GM18520 (cell line): Measurements from ENCODE around the gene PACS2.
"Not testable (repeated sequence)": the region's sequence is repeated elsewhere in the genome, so short reads cannot be mapped to it uniquely, and the experiment has no call there.

Experiments used
- ATAC-seq: cut with Tn5 transposase; IDR thresholded peaks from one replicate; pipeline ENCODE4 v1.9.1; 2021; ENCODE audit not compliant: unreplicated experiment

PACS2 gene

DNA sequence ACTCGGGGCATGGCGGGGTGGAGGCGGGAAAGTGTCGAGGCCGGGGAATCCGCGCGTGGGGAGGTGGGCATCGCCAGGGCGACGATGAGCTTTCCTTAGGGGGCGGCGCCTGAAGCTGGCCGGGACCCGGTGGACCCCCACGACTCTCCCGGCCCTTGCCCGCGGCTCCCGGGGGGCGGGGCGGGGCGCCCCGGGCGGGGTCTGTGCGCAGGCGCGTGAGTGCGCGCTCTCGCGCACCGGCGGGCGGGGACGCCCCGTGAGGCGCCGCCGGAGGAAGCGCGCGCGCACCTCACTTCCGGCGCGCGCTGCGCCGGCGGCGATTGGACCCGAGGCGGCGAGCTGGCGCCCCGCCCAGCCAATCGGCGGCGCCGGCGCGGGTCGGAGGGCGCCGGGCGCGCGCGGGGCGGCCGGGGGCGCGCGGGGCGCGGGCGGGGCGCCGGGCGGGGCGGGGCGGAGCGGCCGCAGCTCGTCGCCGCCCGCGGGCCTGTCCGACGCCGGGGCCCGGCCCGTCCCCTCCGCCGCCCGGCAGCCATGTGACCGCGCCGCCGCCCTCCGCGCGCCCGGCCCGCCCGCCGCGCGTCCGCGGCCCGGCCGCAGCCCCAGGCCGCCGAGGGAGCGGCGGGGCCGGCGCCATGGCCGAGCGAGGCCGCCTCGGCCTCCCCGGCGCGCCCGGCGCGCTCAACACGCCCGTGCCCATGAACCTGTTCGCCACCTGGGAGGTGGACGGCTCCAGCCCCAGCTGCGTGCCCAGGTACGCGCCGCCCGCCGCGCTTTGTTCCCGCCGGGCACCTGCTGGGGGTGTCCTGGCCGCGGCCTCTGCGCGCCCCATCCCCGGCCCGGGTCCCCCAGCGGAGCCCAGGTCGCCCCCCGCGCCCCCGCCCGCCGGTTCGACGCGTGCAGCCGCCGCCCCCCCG, at the start of gene PACS2:
Gene PACS2, plus strand, starts transcription at position 462 of the 914 bp plus-strand sequence. Its CDS starts 171 bp downstream, at position 633.
- peak; percentile 61 for ATAC-seq

DNA sequence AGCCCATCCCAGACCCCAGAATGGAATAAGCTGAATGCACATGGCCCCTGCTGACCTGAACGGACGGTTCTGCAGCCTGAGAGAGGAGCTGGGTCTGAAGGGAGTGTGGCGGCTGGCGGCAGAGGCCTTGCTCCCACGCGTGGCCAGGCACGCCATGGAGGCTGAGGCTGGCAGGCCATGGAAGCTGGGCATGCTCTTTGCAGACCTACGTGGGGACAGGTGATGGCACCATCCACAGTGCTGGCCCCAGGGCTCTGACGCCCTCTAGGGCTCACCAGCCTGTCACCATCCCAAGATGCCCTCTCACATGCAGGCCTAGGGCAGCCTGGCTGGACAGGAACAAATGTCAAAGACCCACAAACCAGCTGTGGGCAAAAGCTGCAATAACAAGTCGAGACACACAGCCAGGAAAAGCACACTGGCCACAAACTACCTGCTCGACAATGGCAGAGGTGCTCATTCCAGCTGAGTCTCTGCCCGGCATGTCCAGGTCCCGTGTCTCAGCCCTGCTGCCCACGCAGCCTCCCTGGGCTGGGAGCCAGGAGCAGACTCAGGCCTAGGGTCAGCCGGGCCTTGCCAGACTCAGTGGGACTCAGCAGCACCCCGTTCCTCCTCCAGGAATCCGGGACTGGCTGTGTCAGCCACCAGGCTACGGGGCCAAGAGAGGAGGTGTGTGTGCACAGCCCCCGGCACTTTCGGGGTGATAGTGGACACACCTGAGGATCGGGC, 46.6 kb upstream of the PACS2 start:
- ATAC-seq = no peak

DNA sequence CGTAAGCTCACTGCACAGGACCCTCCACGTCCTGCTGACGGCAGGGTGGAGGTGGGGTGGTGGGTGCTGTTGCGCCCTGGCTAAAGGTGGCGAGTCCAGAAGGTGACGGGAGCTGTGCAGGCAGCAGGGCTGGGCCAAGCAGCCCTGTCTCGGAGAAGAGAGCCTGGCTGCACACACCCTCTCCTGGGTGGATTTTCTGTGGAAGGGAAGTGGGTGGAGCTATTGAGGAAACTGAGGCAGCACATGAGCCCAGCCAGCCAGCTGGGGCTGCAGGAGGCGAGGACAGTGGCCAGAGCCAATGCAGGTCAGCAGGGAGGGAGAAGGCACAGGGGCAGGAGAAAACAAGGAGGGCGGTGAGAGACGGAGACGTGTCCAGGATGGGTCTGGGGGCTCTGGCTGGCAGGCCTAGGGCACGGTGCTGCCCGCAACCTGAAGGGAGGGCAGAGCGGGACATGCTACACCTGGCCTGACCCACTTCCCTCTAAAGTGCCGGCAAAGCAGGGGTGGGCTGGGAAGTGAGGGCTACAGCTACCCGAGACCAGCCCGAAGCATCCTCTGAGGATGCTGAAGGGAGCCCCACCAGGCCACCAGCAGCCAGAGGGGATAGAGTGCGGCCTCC, 45.7 kb upstream of the PACS2 start:
- no peak for ATAC-seq

DNA sequence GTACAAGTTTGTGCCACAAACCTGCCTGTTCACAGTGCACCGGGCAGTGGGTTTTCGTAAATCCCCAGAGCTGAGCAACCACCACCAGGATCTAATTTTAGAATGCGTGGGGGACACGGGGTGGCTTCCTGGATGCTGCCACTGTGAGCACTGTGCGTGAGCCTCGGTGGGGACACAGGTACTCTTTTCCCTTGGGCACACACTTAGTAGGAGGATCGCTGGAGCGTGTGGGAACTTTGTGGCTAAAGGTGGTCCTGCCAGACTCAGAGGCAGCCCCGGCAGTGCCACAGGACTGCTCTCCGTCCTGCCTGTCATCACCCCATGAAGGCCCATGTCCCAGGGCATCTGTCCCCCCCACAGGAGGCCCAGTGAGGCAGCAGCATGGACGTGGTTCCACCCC, 45.1 kb upstream of the PACS2 start:
- no peak for ATAC-seq

DNA sequence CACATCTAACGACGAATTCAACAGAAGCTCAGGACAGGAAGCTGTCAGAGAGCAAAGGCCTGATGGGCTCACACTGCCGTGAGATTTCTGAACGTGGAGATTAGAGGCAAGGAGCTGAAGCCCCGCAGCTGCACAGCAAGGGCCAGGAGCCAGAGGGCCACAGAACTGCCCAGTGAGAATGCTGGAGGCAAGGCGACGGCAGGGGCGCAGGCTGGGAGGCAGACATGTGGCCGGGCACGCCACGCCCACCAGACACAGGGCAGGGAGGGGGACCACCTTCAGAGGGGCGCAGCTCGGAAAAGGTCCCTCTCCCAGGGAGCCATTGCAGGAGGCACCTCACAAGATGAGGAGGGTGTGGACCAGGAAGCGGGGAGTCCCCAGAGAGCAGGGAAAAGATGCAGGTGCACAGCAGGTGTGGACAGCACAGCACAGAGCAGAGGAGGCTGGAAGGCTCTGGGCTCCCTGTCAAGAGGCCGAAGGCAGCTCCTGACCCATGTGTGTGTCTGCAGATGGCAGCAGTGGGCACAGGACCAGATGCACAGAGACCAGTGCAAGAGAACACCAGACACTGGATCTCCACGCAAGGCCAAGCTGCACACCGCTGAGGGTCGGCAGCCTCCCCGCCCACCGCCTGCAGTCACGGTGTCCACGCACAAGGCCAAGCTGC, 43.2 kb upstream of the PACS2 start:
- no peak for ATAC-seq

DNA sequence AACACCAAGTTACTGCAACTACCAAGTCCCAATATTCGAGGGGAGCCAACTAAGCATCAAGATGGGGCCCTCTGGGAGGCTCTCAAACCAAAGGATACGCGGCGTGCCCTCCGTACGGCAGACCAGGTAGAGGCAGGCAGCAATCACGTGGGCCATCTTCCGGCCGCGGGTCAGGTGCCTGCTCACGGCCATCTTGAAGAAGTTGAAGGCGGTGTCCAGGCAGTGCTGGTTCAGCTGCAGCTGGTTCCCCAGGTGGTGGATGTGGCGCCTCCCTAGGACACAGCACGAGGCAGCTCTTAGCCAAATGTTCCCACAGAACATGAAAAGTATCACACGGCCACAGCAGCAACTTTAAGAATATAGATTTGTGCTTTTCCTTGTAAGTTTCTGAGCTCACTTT, 41.9 kb upstream of the PACS2 start:
- no peak for ATAC-seq

DNA sequence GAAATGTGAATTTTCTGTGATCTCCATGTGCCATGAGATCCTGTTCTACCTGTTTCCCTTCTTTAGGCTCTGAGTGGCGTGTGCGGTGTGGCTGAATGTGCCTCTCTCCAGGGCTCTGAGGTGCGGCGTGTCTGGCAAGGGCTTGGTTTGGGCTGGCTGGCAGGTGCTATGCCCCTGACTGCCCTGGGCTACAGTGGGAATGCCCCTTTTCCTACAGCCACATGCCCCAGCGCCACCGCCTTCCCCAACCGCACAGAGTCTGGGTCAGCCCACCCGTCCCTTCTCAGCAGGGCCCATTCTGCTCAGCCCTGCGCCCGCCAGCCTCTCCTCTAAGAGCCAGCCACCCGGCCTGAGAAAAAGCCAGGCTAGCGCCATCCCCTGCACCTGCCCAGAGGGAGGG, 41.5 kb upstream of the PACS2 start:
- ATAC-seq = no peak

DNA sequence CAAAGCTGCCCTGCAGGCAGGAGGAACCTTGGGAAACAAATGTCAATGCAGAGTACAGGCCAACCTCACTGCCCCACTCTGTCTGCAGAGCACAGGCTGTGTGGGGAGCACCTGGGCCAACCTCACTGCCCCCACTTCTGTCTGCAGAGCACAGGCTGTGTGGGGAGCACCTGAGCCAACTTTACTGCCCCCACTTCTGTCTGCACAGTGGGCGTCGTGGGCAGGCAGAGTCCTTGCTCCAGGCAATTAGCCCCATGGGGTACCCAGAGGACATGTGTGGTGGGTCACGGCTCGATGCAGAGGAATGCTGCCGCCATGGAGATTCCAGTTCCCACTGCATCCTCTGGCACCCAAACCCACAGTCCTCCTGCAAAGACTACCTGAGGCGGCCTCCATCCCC, 39.9 kb upstream of the PACS2 start:
- ATAC-seq = no peak

DNA sequence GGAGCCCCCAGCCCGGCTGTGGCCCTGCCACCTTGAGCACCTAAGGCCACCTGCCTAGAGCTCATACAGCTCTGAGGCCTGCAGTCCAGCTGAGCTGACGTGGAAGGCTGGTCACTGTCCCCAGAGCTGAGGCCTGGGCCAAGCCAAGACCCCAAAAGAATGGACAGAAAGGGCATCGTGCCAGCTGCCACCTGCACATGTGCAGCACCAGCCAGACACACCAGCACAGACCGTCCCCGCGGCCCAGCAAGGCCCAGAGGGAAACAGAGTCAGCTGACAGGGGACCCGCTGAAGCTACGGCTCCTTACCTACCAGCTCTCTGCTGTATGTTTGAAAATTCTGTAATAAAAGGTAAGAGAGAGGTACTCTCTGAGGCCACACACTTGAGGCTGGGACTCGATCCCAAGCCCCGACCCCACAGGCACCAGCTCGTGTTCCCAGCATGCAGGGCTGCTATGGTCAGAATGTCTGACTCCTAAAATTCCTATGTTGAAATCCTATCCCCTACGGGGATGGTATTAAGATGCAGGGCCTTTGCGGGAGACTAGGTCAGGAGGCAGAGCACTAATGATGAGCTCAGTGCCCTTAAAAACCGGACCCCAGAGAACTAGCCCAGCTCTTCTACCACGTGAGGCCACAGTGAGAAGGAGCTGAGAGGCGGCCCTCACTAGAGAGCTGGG, 39.1 kb upstream of the PACS2 start:
- no peak for ATAC-seq

DNA sequence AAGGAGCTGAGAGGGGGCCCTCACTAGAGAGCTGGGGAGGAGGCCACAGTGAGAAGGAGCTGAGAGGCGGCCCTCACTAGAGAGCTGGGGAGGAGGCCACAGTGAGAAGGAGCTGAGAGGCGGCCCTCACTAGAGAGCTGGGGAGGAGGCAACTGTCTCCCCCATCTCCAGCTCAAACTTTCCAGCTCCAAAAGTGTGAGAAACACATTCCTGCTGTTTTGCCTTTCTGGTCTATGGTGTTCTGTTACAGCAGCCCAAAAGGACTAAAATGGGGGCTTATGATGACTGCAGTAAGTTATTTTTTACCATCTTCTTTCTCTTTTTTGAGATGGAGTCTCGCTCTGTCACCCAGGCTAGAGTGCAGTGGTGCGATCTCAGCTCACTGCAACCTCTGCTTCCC, 37.1 kb upstream of the PACS2 start:
- not testable (repeated sequence) for ATAC-seq

DNA sequence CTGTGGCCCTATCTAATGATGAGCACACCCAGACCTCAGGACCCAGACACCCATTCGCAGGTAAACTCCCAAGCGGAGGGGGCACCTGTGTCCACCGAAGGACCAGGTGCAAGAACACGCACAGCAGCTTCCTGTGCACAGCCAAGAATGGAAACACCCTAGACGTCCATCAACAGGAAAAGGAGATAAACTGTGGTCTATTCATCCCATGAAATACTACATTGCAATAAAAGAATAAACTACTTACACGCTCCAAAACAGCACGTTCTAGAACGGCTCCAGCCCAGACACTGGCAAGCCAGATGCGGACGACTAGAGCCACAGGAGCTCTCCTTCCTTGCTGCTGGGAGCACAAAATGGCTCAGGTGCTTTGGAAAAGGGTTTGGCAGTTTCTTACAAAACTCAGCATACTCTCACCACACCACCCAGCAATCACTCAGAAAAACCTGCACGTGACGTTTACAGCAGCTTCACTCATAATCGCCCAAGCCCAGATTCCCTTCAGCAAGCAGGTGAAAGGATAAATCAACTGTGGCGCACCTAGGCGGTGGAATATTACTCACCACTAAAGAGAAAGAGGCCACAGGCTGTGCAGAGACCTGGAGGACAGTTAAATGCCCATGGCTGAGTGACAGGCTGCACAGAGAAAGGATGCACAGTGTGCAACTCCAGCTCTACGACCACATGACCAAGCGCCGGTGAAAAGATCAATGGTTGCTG, 34.7 kb upstream of the PACS2 start:
- ATAC-seq = no peak

DNA sequence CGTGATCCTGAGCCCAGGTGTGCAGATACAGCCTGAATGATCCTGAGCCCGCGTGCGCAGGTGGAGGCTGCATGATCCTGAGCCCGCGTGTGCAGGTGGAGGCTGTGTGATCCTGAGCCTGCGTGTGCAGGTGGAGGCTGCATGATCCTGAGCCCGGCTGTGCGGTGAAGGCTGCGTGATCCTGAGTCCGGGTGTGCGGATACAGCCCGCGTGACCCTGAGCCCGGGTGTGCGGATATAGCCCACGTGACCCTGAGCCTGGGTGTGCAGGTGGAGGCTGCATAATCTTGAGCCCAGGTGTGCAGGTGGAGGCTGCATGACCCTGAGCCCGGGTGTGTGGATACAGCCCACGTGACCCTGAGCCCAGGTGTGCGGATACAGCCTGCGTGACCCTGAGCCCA, 34.0 kb upstream of the PACS2 start:
- ATAC-seq = no peak

DNA sequence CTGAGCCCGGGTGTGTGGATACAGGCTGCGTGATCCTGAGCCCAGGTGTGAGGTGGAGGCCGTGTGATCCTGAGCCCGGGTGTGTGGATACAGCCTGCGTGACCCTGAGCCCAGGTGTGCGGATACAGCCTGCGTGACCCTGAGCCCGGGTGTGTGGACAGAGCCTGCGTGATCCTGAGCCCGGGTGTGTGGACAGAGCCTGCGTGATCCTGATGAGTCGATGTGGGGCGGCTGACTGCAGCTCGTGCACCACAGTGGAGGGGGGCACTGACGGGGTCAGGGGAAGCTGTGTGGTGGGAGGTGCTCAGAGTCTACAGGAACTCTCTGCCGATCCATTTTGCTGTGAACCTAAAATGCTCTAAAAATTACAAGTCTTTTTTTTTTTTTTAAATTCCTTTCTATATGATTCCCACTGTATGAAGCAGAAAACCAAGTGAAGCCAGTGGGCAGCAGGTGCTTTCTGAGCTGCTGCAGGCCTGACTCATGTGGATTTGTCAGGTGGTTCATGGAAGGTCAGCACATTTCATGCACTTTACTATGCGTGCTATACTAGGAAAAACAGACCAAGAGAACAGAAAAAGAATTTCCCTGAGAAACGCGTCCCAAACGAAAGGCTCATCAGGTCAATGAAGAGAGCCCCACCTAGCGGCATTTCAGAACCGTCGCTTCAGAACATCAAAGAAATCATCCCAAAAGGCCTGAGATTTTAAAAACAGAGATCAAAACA, 33.0 kb upstream of the PACS2 start:
- ATAC-seq = no peak

DNA sequence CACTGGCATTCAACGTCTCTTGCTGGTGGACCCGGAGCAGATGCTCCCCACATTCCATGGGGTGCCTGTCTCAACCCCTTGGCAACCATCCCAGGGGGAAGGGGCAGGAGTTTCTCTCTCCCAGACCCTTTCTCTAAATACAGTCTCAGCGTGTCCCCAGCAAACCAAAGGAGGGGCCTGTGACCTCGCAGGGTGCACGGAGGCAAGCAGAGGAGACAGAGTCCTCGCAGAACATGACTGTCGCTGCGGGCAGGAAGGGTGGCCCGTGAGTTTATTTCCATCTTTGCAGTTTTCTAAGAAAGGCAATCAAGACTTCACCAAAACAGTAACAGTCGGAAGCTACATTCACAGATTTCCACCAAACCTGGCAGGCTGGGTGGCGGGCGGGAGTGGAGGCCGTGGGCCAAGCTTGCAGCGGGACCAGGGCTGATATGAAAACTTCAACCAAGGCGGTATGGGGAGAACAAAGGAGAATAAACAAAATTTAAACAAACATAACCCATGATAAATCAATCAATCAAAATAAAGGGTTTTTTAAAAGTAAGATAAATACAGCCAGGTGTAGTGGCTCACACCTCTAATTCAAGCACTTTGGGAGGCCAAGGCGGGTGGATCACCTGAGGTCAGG, 32.3 kb upstream of the PACS2 start:
- ATAC-seq = no peak

DNA sequence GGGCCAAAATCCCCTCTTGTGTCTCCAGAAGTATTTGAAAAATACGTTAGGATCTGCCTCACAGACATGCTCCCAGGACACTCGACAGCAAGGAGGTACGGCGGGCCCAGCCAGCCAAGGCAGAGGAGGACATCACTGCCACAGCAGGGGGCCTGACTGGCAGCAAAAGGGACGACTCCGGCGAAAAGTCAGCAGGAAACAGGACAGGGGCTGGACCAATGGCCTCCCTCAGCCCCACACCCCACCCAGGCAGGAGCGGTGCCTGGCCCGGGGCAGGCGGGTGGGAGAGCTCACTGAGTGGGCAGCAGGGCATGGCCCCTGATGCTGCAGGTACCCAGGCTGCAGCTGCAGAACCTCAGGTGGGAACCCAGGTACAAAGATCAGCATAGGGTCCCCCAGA, 31.5 kb upstream of the PACS2 start:
- no peak for ATAC-seq

DNA sequence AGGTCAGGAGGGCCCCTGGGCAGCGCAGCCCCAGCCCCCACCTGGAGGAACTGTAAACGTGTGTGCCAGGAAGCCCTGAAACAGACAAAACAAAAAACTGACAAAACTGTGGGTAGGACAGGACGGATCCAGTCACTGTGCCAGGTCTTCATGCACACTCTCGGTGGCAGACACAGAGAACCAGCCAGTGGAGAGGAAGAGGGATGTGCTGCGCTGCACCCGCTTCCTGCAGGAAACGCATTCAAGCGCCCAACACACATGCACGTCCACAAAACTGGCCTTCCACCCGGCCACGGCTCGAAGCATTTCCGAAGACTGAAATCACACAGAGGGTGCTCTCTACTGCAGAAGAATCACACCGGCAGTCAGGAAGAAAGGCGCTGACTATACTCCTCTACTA, 30.6 kb upstream of the PACS2 start:
- no peak for ATAC-seq

DNA sequence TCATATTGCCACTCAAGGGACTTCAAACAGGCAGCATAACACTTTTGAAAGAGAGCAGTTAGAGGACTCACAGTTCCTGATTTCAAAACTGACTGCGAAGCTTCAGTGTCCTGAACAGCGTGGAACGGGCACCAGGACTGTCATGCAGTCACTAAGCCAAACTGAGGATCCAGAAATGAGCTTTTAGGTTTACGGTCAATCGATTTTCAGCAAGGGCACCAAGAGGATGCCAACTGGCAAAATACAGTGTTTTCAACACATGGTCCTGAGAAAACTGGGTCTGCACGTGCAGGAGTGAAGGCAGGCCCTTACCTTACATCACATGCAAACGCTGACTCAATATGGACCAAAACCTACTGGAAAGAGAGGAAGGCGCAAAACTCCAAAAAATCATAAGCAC, 29.4 kb upstream of the PACS2 start:
- no peak for ATAC-seq

DNA sequence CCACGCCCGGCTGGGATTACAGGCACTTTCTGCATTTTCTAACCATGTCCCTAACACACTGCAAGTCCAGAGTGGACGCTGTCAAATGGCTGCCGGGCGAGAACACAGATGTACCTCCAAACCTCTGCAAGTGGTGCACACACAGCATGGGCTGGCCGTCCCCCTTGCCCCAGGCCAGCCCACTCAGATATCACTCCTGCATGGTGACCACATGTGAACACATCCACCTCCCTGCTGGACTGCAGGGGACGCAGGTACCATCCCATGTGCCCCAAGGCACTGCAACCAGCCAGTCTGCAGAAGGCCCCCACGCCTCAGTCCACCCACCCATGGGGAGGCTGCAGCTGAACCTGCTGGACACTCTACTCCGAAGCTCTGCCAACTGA, 27.8 kb upstream of the PACS2 start:
- no peak for ATAC-seq
